Measurements from ENCODE around the gene KIF26A.

KIF26A gene

GRCh38 chr14:104133496-104133895, 4.9 kb upstream of the KIF26A start:
- no peak for DNase-seq

- DNase-seq: no peak
Measured at GRCh38 chr14:104134061-104134965, 4.1 kb upstream of the KIF26A start.

DNA sequence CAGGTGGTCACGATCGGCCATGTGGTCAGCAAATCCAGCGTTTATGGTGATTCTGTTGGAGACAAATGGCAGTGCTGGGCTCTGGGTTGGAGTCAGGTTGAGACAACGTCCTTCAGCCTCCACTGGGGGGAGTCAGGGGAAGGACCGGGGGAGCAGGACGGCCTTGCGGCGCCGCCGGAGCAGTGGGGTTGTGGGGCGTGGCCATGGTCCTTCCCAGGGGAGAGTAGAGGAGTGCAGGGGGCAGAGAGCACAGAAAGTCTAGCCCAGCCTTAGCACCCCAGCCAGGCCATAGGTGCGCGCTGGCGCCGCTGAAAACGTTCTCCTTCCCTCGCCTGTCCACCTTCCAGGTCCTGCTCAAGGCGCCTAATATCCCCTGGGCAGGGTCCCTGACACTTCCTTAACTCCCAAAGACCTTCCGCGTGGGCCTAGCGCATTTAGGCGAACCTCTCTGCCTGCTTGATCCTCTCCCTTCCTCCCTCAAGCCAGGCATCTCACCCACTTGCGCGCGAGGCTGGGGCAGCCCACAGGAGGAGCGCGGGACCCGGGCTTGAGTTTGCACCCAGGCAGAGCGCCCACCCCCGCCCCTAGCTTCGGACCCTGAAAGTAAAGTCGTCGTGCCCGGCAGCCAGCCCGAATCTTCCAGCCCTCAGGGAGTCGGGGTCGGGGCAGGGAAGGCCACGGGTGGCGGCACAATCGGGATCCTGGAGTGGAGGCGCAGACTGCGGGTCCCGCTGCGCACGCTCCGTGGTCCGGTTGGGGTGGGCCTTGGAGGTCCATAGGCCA, 3.1 kb upstream of the KIF26A start:
- DNase-seq: no peak

GRCh38 chr14:104135904-104136471, 2.4 kb upstream of the KIF26A start:
- DNase-seq: no peak

GRCh38 chr14:104136472-104137296, 1.7 kb upstream of the KIF26A start:
- no peak for DNase-seq

- DNase-seq: peak; percentile 29 to 70 (median 44)
Measured at GRCh38 chr14:104137297-104138097, 890 bp upstream of the KIF26A start.

- no peak for DNase-seq
Measured at GRCh38 chr14:104138718-104139459, 502 bp downstream of the KIF26A start.

GRCh38 chr14:104139460-104140212, 1.2 kb downstream of the KIF26A start:
- DNase-seq: no peak

DNA sequence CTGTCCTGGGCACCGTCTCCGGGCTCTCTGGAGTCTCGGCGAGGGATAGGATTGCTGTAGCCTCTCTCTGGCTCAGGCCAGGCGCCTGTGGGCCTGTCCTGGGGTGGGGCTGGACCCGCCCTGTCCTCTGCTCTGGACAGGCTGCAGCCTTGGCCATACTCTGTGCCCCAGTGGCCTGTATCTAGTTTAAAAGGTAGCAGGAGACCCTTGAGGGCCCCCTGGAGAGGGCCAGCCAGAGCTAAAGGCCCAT, 1.8 kb downstream of the KIF26A start:
- DNase-seq: no peak

GRCh38 chr14:104140463-104141331, 2.3 kb downstream of the KIF26A start:
- DNase-seq: no peak

GRCh38 chr14:104141621-104142091, 3.3 kb downstream of the KIF26A start:
- DNase-seq: no peak

DNA sequence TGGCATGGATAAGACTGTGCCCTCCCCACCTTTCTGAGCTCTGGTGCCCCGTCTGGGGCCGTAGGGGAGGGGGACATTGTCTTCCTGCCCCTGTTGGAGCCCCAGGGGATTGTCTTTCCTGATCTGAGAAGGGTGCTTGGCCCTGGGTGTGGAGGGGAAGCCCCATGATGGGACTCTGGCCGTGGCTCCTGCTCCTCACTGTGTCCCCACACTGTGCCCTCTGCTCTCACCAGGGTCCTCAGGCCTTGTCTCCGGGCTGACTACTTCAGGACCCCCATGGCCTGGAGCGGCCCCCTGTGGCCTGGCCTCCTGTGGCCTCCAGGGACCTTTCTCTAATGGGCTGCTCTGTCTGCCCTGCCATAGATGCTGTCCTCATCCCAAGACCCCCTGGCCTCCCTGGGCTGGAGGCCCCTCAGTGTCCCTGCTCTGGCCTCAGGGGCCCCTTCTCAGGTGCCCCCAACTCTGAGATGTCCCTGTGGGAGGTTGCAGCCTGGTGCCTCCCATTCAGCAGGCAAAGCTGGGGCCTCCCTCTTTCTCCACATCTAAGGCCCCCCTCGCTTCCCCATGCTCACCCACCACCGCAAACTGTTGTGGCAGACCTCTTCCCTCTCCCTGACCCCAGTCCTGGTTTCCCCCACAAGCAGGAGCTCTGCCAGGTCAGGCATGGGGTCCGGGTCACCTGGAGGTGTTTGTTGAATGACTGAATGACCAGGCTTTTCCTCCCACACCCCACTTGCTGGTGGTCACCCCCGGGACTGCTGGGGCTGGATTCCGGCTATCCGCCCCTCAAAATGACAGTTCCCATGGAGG, 4.0 kb downstream of the KIF26A start:
- DNase-seq: no peak

DNA sequence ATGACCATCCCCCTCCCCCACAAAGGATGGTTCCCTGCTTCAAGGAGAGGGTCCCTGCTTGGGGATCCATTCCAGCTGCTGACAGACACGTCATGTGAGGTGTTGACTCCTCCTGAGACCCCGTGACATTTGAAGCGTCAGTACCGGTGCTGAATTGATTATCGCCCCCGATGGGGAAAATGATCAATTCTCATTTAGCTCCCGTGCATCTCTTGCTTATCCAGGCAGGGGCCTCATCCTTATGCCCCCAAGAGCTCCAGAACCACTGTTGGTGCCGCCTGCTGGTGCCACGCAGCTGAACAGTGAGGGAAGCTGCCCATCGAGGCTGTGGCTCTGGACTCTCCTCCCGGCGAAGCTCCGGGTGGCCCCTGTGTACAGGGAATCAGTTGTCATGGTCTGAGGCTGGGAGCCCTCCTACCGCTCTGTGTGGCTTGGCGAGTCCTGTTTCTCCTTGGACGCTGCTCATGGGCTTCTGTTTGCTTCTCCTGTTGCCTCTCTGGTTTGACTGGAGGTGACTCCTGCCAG, 4.6 kb downstream of the KIF26A start:
- no peak for DNase-seq

DNA sequence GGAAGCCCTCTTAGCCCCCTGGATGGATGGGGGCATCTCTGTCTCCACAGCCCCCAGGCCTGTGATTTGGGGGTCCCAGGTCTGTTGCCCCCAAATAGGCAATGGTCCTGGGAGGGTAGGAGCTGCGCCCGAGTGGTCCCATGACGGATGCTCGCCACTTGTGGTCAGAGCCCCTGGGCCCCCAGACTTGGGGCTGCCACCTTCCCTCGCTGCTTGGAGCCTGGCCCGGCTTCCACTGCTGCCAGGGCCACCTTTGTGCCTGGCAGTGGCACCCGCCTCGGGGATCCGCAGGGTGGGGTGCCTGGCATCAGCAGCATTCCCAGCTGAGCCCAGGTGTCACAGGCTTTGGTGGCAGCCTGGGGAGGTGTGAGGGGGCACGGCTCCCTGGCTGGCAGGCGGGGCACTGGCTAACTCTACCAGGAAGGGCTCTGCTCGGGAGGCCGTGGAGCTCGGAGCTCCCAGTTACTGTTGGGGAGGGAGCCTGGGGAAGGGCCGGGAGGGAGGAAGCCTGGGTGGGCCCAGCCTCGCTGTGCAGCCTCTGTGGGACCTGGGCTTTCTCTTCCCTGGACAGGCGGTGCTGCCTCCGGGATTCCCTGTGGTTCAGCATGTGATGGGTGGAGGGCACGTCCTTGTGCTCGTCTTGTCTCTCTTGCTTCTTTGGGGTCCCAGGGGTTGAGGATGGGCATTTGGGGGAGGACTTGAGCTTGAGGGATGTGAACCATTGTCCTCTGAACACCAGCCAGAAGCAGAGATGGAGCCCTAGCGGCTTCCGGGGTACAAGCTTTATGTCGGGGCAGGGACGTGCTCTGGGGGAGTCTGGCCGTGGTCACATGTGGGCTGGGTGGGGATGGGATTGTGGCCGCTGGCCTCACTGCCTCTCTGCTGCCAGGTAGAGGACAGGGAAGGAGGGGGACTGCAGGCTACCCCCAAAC, 5.4 kb downstream of the KIF26A start:
- no peak for DNase-seq

DNA sequence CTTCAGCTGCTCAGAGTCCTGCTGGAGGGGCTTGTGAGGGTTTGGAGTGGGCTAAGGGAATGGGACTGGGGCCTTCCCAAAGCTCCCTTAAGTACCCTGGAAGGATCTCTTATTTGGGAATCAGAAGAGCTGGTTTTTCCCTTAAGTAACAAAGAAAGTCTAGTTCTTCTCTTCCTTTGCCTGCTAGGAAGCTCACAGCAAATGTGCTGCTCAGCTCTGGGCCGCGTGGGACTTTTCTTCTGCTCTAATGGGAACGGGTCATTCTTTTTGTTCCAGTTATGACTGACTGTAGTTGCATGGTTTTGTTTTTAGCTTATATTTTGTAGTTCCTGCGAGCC, 6.0 kb downstream of the KIF26A start:
- no peak for DNase-seq

DNA sequence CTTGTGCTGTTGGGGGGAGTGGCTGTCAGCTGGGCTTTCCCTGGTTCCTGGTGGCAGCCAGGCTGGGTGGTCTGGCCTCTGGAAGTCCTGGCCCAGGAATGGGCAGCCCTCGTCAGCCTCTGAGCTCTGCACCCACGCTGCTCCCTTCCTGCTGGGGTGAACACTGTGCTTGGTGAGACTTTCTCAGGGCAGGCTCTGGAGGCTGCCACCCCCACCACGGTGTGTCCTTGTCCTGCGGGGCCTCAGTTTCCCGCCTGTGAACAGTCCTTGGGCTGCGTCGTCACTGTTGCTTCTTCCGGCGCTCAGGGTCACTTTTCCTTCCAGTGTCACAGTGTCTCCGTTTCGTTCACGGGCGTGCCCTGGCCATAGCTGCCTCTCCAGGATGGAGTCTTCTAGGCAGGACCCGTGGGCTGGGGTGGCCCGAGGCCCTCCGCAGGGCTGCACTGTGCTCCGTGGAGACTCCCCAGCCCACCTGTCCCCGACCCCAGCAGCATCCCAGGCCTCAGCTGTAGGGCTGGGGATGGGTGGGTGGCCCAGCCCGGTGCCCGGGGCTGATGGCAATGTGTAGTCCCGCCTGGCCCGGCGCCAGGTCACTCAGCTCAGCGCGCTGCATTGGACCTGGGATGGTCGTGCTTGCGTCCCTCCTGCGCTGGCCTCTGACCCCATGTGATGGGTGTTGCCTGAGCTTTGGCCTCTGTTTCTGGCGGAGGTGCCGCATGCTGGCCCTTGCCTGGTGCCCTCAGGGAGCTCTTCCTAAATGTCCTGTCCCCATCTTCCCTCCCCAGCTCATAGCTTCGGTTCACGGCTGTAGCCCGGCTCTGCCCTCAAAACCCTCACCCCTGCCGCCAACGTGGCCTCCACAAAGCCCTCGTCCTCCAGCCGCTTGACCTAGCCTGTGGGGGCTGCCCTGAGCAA, 6.8 kb downstream of the KIF26A start:
- no peak for DNase-seq

Data from stimulated activated naive CD4-positive, alpha-beta T cell (primary cell).